Prostate gland (tissue), 2 donors: ENCODE results near the gene TMEM176A. TPM values are rescaled to one million over a fixed set of nuclear protein-coding genes. Genes with fewer than 3 reads are reported as not detected.

Experiments used
- DNase-seq: peaks from one replicate; pipeline ENCODE4 v3.0.0-alpha.2; 2019; ENCODE audit warnings: low spot score
- H3K27ac ChIP-seq, 2 donors: fragments of 200-600 bp; sonication (generic); 2 replicates each; pipeline ENCODE4 v1.5.1; 2017 to 2019
- H3K27me3 ChIP-seq: fragments of 200-600 bp; sonication (generic); replicated peaks from 2 replicates; pipeline ENCODE4 v1.5.1; 2019; ENCODE audit not compliant: insufficient read depth
- H3K36me3 ChIP-seq, 2 donors: fragments of 200-600 bp; sonication (generic); 1 replicate in 1 of 2; 2 replicates in 1 of 2; pipeline versions ENCODE4 v1.5.1 to v1.8.1; 2017 to 2019
- H3K4me1 ChIP-seq: fragments of 200-600 bp; sonication (generic); replicated peaks from 2 replicates; pipeline ENCODE4 v1.5.1; 2019
- H3K4me3 ChIP-seq, 2 donors: fragments of 200-600 bp; sonication (generic); 2 replicates each; pipeline ENCODE4 v1.5.1; 2017 to 2019
- H3K9me3 ChIP-seq: fragments of 200-600 bp; sonication (generic); 2 replicates; pipeline ENCODE4 v1.5.1; 2017
- POLR2A ChIP-seq: fragments of 450-650 bp; IDR thresholded peaks from one replicate; pipeline ENCODE4 v1.6.1; 2016; ENCODE audit warnings: antibody characterized with exemption, mild to moderate bottlenecking
- POLR2AphosphoS5 ChIP-seq: sonication (generic); formaldehyde crosslinking; IDR thresholded peaks from one replicate; pipeline ENCODE4 v1.6.1; 2017; ENCODE audit warnings: antibody characterized with exemption
- WGBS: methylation state at CpG from one replicate; pipeline ENCODE4 v1.1.5; 2018; 5-methylcytosine and 5-hydroxymethylcytosine counted together
- intact Hi-C: fragments of 100-400 bp; cut with DNase I; formaldehyde crosslinking; loops from one replicate; pipeline ENCODE4 v1.14.2; 2022
- total RNA-seq, 2 donors: library from RNA; depleted of rRNA; stranded (reverse); fragments of >200 nt; gene quantifications; one replicate each; pipeline ENCODE4 v1.1.0, GENCODE V29; 2016
- TF ChIP-seq, protein P1 (sequence below), 4 experiments: fragments of 200-600 bp in 2 of 4; fragments of 450-650 bp in 2 of 4; sonication (generic) in 2 of 4; IDR thresholded peaks; 1 replicate in 3 of 4; 2 replicates in 1 of 4; pipeline ENCODE4 v1.5.1; 2016 to 2019; ENCODE audit warnings: antibody characterized with exemption in 4 of 4, mild to moderate bottlenecking in 2 of 4, moderate library complexity in 2 of 4

TMEM176A gene
- total RNA-seq, 2 donors from 2014 or later: 3.8 to 6.9 TPM

DNA sequence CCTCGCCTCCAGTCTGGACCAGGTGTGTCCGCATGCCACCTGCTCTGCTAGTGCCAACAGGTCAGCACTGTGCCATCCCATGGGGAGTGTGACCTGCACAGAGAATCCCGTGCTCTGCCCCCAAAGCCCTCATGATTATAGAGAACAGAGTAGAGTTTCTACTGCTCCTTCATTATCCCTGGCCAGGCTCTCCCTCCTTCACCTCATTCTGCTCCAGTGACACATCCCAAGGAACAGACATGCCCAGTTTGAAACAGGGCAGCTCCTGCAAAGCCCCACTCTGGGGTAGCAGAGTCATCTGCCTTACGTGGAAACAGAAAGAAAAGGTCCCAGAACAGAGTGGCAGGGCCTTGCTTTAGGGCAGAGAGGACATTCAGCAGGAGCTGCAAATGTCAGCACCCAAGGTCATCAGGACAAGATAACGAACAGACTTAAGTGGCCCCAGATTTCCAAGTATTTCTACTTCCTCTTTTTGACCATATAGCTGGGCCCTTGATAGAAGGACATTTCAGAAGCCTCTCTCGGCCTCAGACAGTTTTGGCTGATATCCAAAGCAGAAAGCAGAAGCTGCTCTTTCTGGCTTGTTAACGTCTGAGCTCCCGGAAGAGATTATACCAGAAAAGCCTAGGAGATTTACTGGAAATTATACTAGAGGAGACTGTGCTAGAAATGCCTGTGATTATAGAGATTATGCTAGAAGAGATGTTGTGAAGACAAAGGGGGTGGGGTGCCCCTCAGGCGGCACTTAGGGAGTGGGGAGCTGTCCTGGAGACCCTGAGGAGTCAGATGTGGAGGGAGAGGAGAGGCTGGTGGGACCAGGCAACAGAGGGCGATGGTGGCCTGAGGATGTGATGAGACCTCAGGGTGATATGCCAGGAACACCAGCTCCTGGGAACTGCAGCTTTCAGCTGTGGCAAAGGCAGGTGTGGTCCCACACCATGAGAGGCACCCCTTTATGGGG, 13.0 kb upstream of the TMEM176A start:
- Histone ChIP-seq H3K36me3 (no peaks in the 10 kb centered on the region), H3K4me1 (no peaks in the 10 kb centered on the region), H3K27ac (peak overlapping the region; percentile 3 to 18), H3K27me3 (no peaks in the 10 kb centered on the region), H3K4me3 (no peak overlapping the region), H3K9me3 (no peaks in the 10 kb centered on the region)
- WGBS: 44% methylated on average over 10 of the region's 10 CpGs
- intact Hi-C loops: no loop called here
- TF ChIP-seq, protein P1, sequence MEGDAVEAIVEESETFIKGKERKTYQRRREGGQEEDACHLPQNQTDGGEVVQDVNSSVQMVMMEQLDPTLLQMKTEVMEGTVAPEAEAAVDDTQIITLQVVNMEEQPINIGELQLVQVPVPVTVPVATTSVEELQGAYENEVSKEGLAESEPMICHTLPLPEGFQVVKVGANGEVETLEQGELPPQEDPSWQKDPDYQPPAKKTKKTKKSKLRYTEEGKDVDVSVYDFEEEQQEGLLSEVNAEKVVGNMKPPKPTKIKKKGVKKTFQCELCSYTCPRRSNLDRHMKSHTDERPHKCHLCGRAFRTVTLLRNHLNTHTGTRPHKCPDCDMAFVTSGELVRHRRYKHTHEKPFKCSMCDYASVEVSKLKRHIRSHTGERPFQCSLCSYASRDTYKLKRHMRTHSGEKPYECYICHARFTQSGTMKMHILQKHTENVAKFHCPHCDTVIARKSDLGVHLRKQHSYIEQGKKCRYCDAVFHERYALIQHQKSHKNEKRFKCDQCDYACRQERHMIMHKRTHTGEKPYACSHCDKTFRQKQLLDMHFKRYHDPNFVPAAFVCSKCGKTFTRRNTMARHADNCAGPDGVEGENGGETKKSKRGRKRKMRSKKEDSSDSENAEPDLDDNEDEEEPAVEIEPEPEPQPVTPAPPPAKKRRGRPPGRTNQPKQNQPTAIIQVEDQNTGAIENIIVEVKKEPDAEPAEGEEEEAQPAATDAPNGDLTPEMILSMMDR (IDR thresholded peaks at IDR 0.05): no peak
- no peak for TF ChIP-seq POLR2A
- no peak for TF ChIP-seq POLR2AphosphoS5
- DNase-seq: no peak

DNA sequence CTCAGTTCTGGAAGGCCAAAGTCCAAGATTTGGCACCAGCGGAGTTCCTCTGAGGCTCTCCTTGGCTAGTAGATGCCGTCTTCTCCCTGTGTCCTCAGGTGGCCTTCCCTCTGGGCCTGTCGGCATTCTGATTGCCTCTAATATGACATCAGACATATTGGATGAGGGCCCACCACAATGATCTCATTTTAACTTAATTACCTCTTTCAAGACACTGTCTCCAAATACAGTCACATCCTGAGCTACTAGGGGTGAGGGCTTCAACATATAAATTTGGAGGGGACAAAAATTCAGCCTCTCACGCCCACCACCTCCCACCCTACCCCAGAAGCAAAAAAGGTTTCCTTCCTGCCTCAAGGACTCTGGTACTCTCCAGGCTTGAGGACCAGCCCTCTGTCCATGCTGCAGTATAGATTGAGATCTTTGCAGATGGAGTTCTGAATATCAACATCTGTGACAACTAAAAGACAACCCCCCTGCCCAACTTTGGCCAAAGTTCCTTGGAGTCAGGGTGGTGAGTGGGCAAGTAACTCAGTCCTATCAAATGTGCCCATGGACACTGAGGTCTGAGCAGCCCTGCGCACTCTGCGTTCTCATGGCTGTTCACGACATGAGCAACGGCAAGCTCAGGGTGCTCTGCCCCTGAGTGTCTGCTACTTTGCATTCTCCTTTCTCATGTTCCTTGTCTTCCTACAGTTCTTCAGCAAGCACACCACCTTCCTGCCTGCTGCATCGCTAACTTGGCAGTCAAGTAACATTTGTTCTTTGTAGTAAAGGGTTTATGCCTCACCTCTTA, 11.9 kb upstream of the TMEM176A start:
- TF ChIP-seq POLR2AphosphoS5: no peak
- TF ChIP-seq POLR2A: no peak
- TF ChIP-seq, protein P1 (IDR thresholded peaks at IDR 0.05): no peak
- no peak for DNase-seq
- peak overlapping the region; percentile 3 to 9 for H3K27ac ChIP-seq
- no peaks in the 10 kb centered on the region for H3K27me3 ChIP-seq
- H3K36me3 ChIP-seq: no peaks in the 10 kb centered on the region
- WGBS: 63% methylated on average over 9 of the region's 9 CpGs
- intact Hi-C loops: no loop called here
- H3K4me1 ChIP-seq: no peaks in the 10 kb centered on the region
- no peak overlapping the region for H3K4me3 ChIP-seq
- no peaks in the 10 kb centered on the region for H3K9me3 ChIP-seq

DNA sequence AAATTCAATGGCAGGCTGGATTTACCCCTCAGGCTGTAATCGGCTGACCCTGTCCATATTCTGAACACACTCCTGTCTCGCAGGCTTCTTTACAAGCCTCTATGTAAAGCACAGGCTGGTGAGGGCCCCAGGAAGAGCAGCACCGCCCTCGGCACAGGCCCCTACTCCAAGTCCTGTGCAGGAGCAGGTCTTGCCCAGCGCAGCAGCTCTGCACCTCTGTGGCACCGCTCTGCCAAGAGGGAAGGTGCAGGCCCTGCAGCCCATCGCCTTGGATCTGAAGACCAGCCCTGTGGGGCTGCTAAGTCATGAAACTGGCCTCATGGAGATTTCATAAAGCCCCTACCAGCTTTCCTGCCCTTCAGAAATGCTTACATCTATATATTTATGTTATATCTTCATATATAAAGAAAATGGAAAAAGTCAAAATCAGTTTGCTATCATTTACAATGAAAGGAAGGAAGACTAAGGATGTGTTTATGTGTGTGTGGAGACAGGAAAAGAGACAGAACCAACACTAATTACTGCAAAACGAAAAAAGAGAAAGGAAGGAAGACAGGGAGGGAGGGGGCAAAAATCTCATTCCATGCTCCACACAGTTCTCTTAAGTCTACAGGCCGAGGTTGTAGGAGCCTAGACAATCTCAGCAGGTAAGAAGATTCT, 10.0 kb upstream of the TMEM176A start:
- intact Hi-C loops: no loop called here
- no peak for DNase-seq
- 84% methylated on average over 9 of the region's 9 CpGs for WGBS
- Histone ChIP-seq H3K4me3 (no peak overlapping the region), H3K9me3 (no peaks in the 10 kb centered on the region), H3K27ac (no peak overlapping the region), H3K27me3 (no peaks in the 10 kb centered on the region), H3K4me1 (no peaks in the 10 kb centered on the region), H3K36me3 (no peaks in the 10 kb centered on the region)
- TF ChIP-seq POLR2A (no peak), POLR2AphosphoS5 (no peak)
- TF ChIP-seq, protein P1 (IDR thresholded peaks at IDR 0.05): no peak

DNA sequence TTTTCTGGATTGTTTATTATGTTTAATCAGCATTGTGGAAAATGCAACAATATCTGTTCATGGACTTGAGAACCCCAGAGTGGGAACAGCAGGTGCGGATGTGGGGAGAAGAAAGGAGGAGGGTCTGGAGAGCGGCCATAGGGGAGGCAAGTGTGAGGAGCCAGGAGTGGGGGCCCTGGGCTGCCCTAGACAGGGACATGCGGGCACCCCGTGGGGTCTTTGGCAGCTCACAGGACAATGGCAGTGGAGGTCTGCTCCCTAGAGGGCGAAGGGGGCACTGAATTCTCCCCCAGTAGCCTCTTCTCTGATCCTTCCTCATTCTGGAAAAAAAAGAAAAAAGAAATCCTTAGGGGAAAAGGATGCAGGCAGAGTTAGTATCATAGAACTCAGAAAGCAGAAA, 9.3 kb upstream of the TMEM176A start:
- TF ChIP-seq, protein P1 (IDR thresholded peaks at IDR 0.05): no peak
- TF ChIP-seq POLR2A: no peak
- no peak for TF ChIP-seq POLR2AphosphoS5

More for the DNA sequence above, 9.3 kb upstream of the TMEM176A start:
- DNase-seq: no peak
- Histone ChIP-seq H3K27me3 (no peaks in the 10 kb centered on the region), H3K4me1 (no peaks in the 10 kb centered on the region), H3K27ac (no peak overlapping the region), H3K36me3 (no peaks in the 10 kb centered on the region), H3K9me3 (no peaks in the 10 kb centered on the region), H3K4me3 (no peak overlapping the region)
- WGBS: 78% methylated on average over 5 of the region's 5 CpGs
- intact Hi-C loops: no loop called here
